Prostate gland (tissue), 2 donors: ENCODE results near the gene ASIC4. TPM values are rescaled to one million over a fixed set of nuclear protein-coding genes. Genes with fewer than 3 reads are reported as not detected.

Experiments
- DNase-seq: peaks from one replicate; pipeline ENCODE4 v3.0.0-alpha.2; 2019; ENCODE audit warnings: low spot score
- H3K27ac ChIP-seq, 2 donors: fragments of 200-600 bp; sonication (generic); 2 replicates each; pipeline ENCODE4 v1.5.1; 2017 to 2019
- H3K27me3 ChIP-seq: fragments of 200-600 bp; sonication (generic); replicated peaks from 2 replicates; pipeline ENCODE4 v1.5.1; 2019; ENCODE audit not compliant: insufficient read depth
- H3K36me3 ChIP-seq, 2 donors: fragments of 200-600 bp; sonication (generic); 1 replicate in 1 of 2; 2 replicates in 1 of 2; pipeline versions ENCODE4 v1.5.1 to v1.8.1; 2017 to 2019
- H3K4me1 ChIP-seq: fragments of 200-600 bp; sonication (generic); replicated peaks from 2 replicates; pipeline ENCODE4 v1.5.1; 2019
- H3K4me3 ChIP-seq, 2 donors: fragments of 200-600 bp; sonication (generic); 2 replicates each; pipeline ENCODE4 v1.5.1; 2017 to 2019
- H3K9me3 ChIP-seq: fragments of 200-600 bp; sonication (generic); 2 replicates; pipeline ENCODE4 v1.5.1; 2017
- CTCF ChIP-seq, 4 experiments: fragments of 200-600 bp in 2 of 4; fragments of 450-650 bp in 2 of 4; sonication (generic) in 2 of 4; IDR thresholded peaks; 1 replicate in 3 of 4; 2 replicates in 1 of 4; pipeline ENCODE4 v1.5.1; 2016 to 2019; ENCODE audit warnings: antibody characterized with exemption in 4 of 4, mild to moderate bottlenecking in 2 of 4, moderate library complexity in 2 of 4
- POLR2A ChIP-seq: fragments of 450-650 bp; IDR thresholded peaks from one replicate; pipeline ENCODE4 v1.6.1; 2016; ENCODE audit warnings: antibody characterized with exemption, mild to moderate bottlenecking
- POLR2AphosphoS5 ChIP-seq: sonication (generic); formaldehyde crosslinking; IDR thresholded peaks from one replicate; pipeline ENCODE4 v1.6.1; 2017; ENCODE audit warnings: antibody characterized with exemption
- WGBS: methylation state at CpG from one replicate; pipeline ENCODE4 v1.1.5; 2018; 5-methylcytosine and 5-hydroxymethylcytosine counted together
- intact Hi-C: fragments of 100-400 bp; cut with DNase I; formaldehyde crosslinking; loops from one replicate; pipeline ENCODE4 v1.14.2; 2022
- total RNA-seq, 2 donors: library from RNA; depleted of rRNA; stranded (reverse); fragments of >200 nt; gene quantifications; one replicate each; pipeline ENCODE4 v1.1.0, GENCODE V29; 2016

Gene ASIC4
- total RNA-seq, 2 donors from 2014 or later = 0.09 to 0.45 TPM

DNA sequence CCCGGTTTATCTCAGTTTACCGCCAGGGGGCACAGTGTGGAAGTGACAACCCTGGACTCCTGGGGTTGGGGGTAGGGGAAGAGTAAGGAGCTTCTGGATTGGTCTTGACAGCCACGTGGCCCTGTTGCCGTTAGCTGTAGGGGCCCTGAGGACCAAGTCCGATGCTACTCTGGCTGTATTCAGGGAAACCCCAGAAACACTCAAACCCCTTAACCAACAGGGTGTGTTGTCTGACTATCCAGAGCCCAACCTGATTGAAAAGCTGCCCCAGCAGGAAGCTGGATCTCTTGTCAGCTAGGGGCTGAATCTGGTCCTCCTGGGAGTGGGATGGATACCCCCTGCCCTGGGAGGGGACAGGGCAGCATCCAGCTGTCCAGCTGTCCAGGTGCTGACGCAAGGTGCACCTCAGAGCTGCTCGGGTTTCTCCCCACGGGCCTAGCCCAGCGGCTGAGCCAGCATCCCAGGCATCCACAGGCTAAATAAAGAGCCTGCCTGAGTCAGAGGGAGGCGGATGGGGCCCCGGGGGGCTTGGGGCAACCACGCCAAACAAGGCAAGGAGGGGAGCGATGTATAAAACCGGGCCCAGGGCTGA lies 18.7 kb upstream of the ASIC4 start:
- intact Hi-C loops = loop anchor here (5.0 kb wide), 1 partner anchor 33 kb away; no protein-coding TSS in a partner anchor
- no peak for DNase-seq
- Histone ChIP-seq H3K27me3 (no peaks in the 10 kb centered on the region), H3K4me1 (peaks cover 12% of the 10 kb centered on the region), H3K27ac (no peak overlapping the region), H3K9me3 (no peaks in the 10 kb centered on the region), H3K36me3 (no peaks in the 10 kb centered on the region), H3K4me3 (no peak overlapping the region)
- WGBS = 29% methylated on average over 14 of the region's 14 CpGs
- TF ChIP-seq POLR2A (no peak), CTCF (IDR thresholded peaks at IDR 0.05) (peak in 3 of 4 experiments; percentile 43 to 51 (median 44))

DNA sequence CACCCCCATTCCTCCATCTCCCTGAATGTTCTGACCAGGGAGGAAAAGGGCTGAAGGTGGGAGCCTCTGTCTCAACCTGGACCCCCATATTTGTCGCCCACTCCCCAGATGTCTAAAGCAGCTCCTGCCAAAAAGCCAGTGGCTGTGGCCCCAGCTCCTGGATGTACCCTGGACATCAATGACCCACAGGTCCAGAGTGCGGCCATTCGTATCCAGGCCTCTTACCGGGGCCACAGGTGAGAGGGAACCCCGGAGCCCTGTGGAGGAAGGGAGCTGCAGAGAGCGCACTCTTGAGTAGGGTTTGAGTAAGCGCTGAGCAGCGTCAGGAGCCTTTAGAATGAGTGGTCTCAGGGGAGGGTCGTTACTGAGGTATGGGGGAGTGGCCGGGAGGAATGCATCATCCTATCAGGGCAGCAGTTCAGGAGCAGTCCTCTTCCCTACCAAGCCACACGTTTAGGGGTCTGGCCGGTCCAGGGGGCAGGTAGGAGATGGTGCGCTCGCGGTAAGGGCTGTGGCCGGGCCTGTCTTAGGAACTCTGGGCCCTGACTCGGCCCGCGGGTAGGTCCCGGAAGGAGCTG lies 17.9 kb upstream of the ASIC4 start:
- no peak overlapping the region for H3K27ac ChIP-seq
- H3K4me3 ChIP-seq = no peak overlapping the region
- 47% methylated on average over 19 of the region's 20 CpGs for WGBS
- intact Hi-C loops = loop anchor here (5.0 kb wide), 1 partner anchor 34 kb away; no protein-coding TSS in a partner anchor
- H3K27me3 ChIP-seq = no peaks in the 10 kb centered on the region
- H3K4me1 ChIP-seq = peaks cover 12% of the 10 kb centered on the region
- H3K36me3 ChIP-seq = no peaks in the 10 kb centered on the region
- TF ChIP-seq CTCF (IDR thresholded peaks at IDR 0.05) (no peak), POLR2A (no peak), POLR2AphosphoS5 (no peak)
- H3K9me3 ChIP-seq = no peaks in the 10 kb centered on the region
- no peak for DNase-seq

DNA sequence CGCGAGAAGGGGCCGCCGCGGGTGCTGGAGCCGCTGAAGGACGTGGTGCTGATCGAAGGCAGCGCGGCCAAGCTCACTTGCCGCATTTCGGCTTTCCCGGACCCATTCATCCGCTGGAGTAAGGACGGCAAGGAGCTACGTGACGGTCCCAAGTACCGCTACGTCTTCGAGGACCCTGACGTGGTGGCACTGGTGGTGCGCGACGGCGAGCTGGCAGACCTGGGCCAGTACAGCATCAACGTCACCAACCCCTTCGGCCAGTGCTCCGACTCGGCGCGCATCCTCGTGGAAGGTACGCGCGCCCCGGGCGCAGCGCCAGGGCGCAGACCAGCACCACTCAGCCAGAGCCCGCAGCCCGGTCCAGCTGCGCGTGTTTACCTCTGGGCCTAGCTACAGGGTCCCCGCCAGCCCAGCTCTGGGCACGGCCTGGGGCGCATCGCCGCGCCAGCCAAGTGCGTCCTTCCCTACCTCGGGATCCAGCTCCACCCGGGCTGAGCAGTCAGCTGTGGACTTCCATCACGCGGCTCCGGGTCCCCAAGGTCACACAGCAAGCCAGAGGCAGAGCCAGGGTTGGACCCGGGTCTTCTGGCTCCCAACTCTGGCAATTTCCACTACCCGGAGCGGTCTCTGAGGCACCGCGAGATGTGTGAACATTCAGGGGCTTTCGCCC lies 17.3 kb upstream of the ASIC4 start:
- WGBS = 25% methylated on average over 48 of the region's 61 CpGs
- intact Hi-C loops = loop anchor here (5.0 kb wide), 1 partner anchor 35 kb away; no protein-coding TSS in a partner anchor

GRCh38 chr2:219497495-219498279 lies 16.6 kb upstream of the ASIC4 start:
- peaks cover 12% of the 10 kb centered on the region for H3K4me1 ChIP-seq
- H3K4me3 ChIP-seq = peak overlapping the region; percentile 64 to 73
- TF ChIP-seq POLR2A = peak; percentile 63
- no peak for TF ChIP-seq CTCF (IDR thresholded peaks at IDR 0.05)
- peak; percentile 66 for TF ChIP-seq POLR2AphosphoS5
- no peaks in the 10 kb centered on the region for H3K9me3 ChIP-seq
- intact Hi-C loops = loop anchor here (5.0 kb wide), 1 partner anchor 35 kb away; no protein-coding TSS in a partner anchor
- H3K27me3 ChIP-seq = no peaks in the 10 kb centered on the region
- H3K27ac ChIP-seq = peak overlapping the region; percentile 90 to 95
- 2% methylated on average over 48 of the region's 59 CpGs for WGBS
- DNase-seq = peak; percentile 85
- no peaks in the 10 kb centered on the region for H3K36me3 ChIP-seq

More for the DNA sequence above, 17.3 kb upstream of the ASIC4 start:
- no peak for DNase-seq
- TF ChIP-seq CTCF (IDR thresholded peaks at IDR 0.05) = no peak
- no peak for TF ChIP-seq POLR2AphosphoS5
- no peak for TF ChIP-seq POLR2A
- H3K4me3 ChIP-seq = peak overlapping the region in 1 of 2 donors; percentile 73
- no peaks in the 10 kb centered on the region for H3K9me3 ChIP-seq
- peaks cover 12% of the 10 kb centered on the region for H3K4me1 ChIP-seq
- H3K27ac ChIP-seq = peak overlapping the region; percentile 90 to 95
- no peaks in the 10 kb centered on the region for H3K36me3 ChIP-seq
- no peaks in the 10 kb centered on the region for H3K27me3 ChIP-seq
